NB4 (cell line): ENCODE measurements around the gene TBCCD1.

Experiments
- POLR2A ChIP-seq: IDR thresholded peaks from 2 replicates; pipeline ENCODE4 v1.6.1; 2011; ENCODE audit warnings: mild to moderate bottlenecking; ENCODE audit not compliant: insufficient read length; ENCODE audit errors: extremely low read depth
- TF ChIP-seq, protein P1 (sequence below): IDR thresholded peaks from one replicate; pipeline ENCODE4 v1.5.1; 2012; ENCODE audit warnings: low read depth, low read length

DNA sequence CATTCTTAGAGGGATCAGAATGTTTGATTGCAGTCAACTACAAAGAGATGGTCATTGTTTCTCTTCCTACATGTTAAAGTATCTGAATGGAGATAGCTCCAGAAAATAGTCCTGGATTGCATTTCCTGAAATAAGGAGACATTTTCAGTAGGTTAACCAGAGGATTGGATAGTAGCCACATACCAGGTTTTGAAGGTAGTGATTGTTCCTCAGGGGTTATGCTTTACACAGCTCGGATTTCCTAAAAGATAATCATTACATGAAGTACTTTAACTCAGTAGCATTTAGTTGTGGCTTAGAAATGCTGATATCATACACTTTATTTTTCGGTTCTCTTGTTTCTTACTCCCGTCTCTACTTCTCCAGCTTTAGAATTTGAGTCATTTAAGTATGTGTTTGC, 13.6 kb upstream of the TBCCD1 start:
- TF ChIP-seq POLR2A, result no peak
- TF ChIP-seq, protein P1, sequence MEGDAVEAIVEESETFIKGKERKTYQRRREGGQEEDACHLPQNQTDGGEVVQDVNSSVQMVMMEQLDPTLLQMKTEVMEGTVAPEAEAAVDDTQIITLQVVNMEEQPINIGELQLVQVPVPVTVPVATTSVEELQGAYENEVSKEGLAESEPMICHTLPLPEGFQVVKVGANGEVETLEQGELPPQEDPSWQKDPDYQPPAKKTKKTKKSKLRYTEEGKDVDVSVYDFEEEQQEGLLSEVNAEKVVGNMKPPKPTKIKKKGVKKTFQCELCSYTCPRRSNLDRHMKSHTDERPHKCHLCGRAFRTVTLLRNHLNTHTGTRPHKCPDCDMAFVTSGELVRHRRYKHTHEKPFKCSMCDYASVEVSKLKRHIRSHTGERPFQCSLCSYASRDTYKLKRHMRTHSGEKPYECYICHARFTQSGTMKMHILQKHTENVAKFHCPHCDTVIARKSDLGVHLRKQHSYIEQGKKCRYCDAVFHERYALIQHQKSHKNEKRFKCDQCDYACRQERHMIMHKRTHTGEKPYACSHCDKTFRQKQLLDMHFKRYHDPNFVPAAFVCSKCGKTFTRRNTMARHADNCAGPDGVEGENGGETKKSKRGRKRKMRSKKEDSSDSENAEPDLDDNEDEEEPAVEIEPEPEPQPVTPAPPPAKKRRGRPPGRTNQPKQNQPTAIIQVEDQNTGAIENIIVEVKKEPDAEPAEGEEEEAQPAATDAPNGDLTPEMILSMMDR, result no peak
